ENCODE measurements around the gene SH2D2A. TPM values are rescaled to one million over a fixed set of nuclear protein-coding genes. Genes with fewer than 3 reads are reported as not detected.

Gene SH2D2A
- total RNA-seq, 1 experiment from 2014 or later = 27.9 TPM

DNA sequence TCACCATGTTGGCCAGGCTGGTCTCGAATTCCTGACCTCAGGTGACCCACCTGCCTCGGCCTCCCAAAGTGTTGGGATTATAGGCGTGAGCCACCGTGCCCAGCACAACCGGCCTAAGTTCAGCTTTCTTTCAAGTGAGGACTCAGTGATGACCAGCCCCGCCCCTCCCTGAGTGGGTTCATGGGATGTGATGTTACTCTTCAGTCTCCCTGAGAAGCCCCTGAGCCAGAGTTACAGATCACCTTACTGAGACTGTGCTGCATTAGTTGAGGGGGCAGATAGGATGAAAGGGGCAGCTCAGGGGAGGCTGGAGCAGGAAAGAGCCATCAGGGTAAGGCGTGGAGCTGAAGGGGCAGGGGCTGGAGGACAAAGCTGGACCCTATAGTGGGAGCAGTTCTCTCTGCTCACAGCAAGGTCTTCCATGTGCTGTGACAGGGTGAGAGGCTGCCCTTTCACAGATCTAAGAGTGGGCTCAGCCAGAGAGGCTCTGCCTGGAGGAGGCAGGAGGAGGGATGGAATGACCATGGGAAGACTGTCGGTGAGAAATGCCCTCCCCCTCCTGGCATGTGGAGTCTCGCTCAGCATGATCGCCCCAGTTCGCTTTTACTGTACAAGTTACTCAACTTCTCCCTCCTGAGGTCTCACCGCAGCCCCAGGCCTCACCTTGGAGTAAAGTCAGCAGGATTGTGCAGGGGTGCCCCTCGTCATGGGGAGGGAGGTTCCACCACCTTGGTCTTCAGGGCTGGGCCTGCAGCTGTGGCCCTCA lies 13.4 kb downstream of the SH2D2A start:
- no TSS peak for BruUV-seq (replicated peaks)
- DNase-seq (ENCODE audit: unreplicated experiment) = no peak
- Mint-ChIP-seq H3K4me3 (ENCODE audit: unreplicated experiment) (no peak overlapping the region), H3K36me3 (ENCODE audit: insufficient read depth, unreplicated experiment) (peaks cover 43% of the 10 kb centered on the region), H3K27me3 (ENCODE audit: insufficient read depth, unreplicated experiment) (no peaks in the 10 kb centered on the region), H3K9me3 (ENCODE audit: unreplicated experiment) (no peaks in the 10 kb centered on the region), H3K4me1 (ENCODE audit: insufficient read depth, unreplicated experiment) (peaks cover 12% of the 10 kb centered on the region), H3K27ac (ENCODE audit: low read depth, unreplicated experiment) (no peak overlapping the region)
- TF ChIP-seq, protein P1, sequence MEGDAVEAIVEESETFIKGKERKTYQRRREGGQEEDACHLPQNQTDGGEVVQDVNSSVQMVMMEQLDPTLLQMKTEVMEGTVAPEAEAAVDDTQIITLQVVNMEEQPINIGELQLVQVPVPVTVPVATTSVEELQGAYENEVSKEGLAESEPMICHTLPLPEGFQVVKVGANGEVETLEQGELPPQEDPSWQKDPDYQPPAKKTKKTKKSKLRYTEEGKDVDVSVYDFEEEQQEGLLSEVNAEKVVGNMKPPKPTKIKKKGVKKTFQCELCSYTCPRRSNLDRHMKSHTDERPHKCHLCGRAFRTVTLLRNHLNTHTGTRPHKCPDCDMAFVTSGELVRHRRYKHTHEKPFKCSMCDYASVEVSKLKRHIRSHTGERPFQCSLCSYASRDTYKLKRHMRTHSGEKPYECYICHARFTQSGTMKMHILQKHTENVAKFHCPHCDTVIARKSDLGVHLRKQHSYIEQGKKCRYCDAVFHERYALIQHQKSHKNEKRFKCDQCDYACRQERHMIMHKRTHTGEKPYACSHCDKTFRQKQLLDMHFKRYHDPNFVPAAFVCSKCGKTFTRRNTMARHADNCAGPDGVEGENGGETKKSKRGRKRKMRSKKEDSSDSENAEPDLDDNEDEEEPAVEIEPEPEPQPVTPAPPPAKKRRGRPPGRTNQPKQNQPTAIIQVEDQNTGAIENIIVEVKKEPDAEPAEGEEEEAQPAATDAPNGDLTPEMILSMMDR (IDR thresholded peaks at IDR 0.05; ENCODE audit: unreplicated experiment) = no peak
- POLR2A ChIA-PET = interaction anchor here (0.6 to 0.9 kb wide), 3 partner anchors 10 to 77 kb away, joined by 3 to 5 read pairs (median 3); no protein-coding TSS in a partner anchor
- CTCF ChIA-PET = interaction anchor here (0.7 to 15.6 kb wide), 9 partner anchors 10 to 124 kb away, joined by 3 to 237 read pairs (median 23); partner anchors contain the start of genes INSRR, NTRK1 and PEAR1
- intact Hi-C loops (cut with micrococcal nuclease) = no loop called here

GRCh38 chr1:156802421-156802935 lies 14.2 kb downstream of the SH2D2A start:
- Mint-ChIP-seq H3K9me3 (ENCODE audit: unreplicated experiment) (no peaks in the 10 kb centered on the region), H3K27me3 (ENCODE audit: insufficient read depth, unreplicated experiment) (no peaks in the 10 kb centered on the region), H3K4me3 (ENCODE audit: unreplicated experiment) (no peak overlapping the region), H3K36me3 (ENCODE audit: insufficient read depth, unreplicated experiment) (peaks cover 51% of the 10 kb centered on the region), H3K27ac (ENCODE audit: low read depth, unreplicated experiment) (no peak overlapping the region), H3K4me1 (ENCODE audit: insufficient read depth, unreplicated experiment) (peaks cover 12% of the 10 kb centered on the region)
- no TSS peak for BruUV-seq (replicated peaks)
- TF ChIP-seq, protein P1 (IDR thresholded peaks at IDR 0.05; ENCODE audit: unreplicated experiment) = no peak
- CTCF ChIA-PET = interaction anchor here (0.6 to 15.6 kb wide), 13 partner anchors 10 to 145 kb away, joined by 3 to 237 read pairs (median 5); partner anchors contain the start of genes INSRR, NTRK1 and PEAR1
- DNase-seq (ENCODE audit: unreplicated experiment) = no peak
- intact Hi-C loops (cut with micrococcal nuclease) = no loop called here
- POLR2A ChIA-PET = interaction anchor here (0.6 to 0.9 kb wide), 4 partner anchors 11 to 78 kb away, joined by 3 to 5 read pairs (median 3); no protein-coding TSS in a partner anchor

GRCh38 chr1:156801409-156802121 lies 15.1 kb downstream of the SH2D2A start:
- H3K4me3 Mint-ChIP-seq (ENCODE audit: unreplicated experiment) = no peak overlapping the region

More at GRCh38 chr1:156801409-156802121, 15.1 kb downstream of the SH2D2A start:
- intact Hi-C loops (cut with micrococcal nuclease) = no loop called here
- no TSS peak for BruUV-seq (replicated peaks)
- no peak for DNase-seq (ENCODE audit: unreplicated experiment)
- no peaks in the 10 kb centered on the region for H3K9me3 Mint-ChIP-seq (ENCODE audit: unreplicated experiment)
- H3K4me1 Mint-ChIP-seq (ENCODE audit: insufficient read depth, unreplicated experiment) = peaks cover 12% of the 10 kb centered on the region
- POLR2A ChIA-PET = interaction anchor here (0.7 kb wide), 2 partner anchors 8 to 36 kb away, joined by 3 read pairs; no protein-coding TSS in a partner anchor
- H3K27ac Mint-ChIP-seq (ENCODE audit: low read depth, unreplicated experiment) = no peak overlapping the region
- peaks cover 60% of the 10 kb centered on the region for H3K36me3 Mint-ChIP-seq (ENCODE audit: insufficient read depth, unreplicated experiment)
- no peaks in the 10 kb centered on the region for H3K27me3 Mint-ChIP-seq (ENCODE audit: insufficient read depth, unreplicated experiment)
- TF ChIP-seq, protein P1 (IDR thresholded peaks at IDR 0.05; ENCODE audit: unreplicated experiment) = no peak
- CTCF ChIA-PET = interaction anchor here (0.6 to 15.6 kb wide), 13 partner anchors 10 to 131 kb away, joined by 3 to 237 read pairs (median 8); partner anchors contain the start of genes INSRR, NTRK1 and PEAR1
